Hindlimb muscle (tissue), 1 donor: ENCODE measurements around the gene ANO3. TPM values are rescaled to one million over a fixed set of nuclear protein-coding genes. Genes with fewer than 3 reads are reported as not detected.

Experiments
- DNase-seq: peaks from one replicate; pipeline ENCODE4 v3.0.0-alpha.2; 2013
- polyA plus RNA-seq: library from polyadenylated mRNA; unstranded; fragments of 120-200 nt; gene quantifications from one replicate; pipeline ENCODE4 v1.2.1, GENCODE V29; 2013; ENCODE audit not compliant: insufficient read length

Gene ANO3
- polyA plus RNA-seq, 1 donor, result not detected

DNA sequence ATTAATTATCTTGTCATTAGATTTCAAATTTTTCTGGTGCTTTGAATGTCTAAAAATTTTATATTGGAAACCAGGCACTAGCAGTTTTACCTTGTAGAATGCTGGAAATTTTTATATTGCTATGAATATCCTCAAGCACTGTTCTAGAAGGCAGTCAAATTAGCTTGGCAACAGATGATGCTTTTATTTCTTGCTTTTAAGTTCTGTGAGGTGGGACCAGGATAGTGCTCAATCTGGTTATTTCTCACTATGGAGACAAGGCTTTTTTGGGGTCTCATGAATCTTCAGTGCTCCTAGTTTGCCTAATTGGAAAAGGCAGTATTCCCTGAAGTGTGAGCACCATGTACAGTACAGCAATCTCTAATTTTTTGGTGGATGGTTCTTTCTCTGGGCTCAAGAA lies 27.1 kb downstream of the ANO3 start:
- DNase-seq, result no peak

DNA sequence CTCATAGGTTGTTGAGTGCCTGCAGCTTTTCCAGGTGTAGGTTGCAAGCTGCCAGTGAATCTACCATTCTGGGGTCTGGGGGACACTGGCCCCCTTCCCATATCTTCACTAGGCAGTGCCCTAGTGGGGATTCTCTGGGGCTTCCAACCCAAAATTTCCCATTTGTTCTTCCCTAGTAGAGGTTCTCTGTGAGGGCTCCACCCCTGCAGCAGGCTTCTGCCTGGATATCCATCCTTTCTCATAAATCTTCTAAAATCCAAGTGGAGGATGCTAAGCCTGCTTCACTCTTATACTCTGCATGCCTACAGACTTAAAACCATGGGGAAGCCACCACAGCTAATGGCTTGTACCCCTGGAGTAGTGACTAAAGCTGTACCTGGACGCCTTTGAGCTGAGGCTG lies 33.4 kb downstream of the ANO3 start:
- DNase-seq, result no peak

DNA sequence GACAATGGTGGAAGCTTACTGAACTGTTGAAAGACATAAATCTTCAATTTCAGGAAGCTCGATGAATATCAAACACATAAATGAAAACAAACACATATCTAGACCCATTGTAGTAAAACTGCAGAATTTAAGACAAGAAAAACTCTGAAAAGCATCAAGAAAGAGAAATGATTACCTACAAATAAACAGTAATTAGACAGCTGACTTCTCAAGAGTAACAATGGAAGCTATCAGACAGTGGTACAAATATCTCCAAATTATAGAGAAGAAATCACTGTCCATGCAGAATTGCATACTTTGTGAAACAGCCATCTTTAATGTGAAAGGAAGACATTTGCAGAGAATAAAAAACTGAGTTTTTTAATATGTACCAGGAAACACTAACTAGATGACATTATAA lies 45.7 kb downstream of the ANO3 start:
- no peak for DNase-seq

DNA sequence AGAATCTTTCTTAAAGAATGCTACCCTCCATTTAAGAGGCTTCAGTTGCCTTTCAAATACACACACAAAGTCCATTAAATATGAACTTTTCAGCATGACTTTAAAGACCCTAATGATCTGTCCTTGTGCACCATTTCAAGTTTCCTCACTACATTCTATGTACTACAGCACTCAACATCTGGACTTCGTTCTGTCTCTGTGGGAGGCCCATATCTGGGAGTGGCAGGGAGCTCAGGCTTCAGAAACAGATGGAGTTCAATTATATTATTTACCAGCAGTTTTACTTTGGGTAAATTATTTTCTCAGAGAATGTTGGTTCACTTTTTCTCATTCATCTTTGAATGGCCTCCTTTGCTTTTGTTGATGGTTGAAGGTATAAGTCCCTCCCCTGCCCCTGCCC lies 67.4 kb downstream of the ANO3 start:
- DNase-seq, result no peak

DNA sequence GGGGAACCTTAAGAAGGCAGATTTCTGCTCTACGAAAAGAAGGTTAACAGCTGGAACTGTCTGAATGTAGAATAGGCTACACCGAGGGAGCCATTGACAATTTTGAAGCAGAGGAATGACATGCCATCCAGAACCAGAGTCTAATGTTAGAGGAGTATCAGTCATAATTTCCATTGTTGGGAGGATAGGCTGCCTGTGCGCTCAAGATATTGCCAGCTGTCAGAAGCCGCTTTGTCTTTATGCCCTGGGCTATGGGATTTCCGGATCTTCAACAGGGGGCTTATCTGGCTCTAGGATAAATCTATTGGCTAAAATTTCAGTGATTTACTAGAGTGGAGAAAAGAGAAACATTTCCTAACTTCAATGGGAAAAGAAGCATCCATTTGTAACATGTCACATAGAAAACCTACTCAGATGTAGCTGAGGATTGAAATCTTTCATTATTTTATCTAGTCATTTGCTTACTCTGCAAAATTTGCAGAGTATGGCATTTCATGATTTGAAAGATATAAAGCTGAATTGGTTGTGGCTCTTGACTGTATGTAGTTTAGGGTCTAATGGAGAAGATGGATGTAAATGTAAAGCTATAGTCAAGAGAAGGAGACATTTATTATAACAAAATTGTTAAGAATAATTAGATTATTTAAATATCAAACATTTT lies 78.9 kb downstream of the ANO3 start:
- no peak for DNase-seq

DNA sequence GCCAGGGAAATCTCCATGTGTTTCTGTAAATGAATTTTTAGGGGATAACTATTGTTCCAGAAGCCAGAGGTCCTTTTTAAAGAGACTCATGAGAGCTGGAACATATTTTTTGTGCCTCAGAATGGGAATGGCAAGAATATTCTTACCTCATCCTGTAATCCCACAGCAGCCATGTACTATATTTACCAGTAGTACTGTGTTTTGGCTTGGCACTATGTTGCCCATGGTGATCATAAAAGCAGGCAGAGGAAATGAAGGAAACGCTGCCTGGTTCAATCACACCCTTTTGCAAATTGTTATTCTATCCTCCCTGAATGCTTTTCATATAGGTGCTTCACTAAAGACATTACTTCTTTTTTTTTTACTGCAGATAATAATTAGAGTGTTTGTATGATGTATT lies 81.0 kb downstream of the ANO3 start:
- no peak for DNase-seq

DNA sequence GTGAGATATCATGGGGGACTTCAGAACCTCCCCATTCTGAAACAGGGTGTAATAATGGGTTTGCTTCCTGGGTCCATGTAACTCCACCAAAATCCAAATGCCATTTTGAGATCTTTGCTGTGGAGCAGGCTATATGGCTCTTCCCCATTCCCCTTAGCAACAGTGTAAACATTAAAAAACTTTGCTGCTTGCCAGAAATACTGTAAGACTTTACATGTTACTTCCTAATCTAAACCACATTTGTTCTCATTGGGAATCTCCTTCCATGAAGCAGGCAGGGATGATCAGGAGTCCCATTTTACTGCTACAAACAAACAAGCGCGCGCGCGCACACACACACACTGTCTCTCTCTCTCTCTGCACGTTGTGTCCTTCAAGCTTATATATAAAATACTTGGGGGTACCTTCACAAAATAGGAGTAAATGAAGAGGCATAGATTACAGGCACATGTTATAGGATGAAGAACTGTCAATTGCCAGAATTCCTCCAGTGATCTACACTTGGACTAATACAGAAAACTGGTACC lies 86.5 kb downstream of the ANO3 start:
- peak; percentile 21 for DNase-seq

DNA sequence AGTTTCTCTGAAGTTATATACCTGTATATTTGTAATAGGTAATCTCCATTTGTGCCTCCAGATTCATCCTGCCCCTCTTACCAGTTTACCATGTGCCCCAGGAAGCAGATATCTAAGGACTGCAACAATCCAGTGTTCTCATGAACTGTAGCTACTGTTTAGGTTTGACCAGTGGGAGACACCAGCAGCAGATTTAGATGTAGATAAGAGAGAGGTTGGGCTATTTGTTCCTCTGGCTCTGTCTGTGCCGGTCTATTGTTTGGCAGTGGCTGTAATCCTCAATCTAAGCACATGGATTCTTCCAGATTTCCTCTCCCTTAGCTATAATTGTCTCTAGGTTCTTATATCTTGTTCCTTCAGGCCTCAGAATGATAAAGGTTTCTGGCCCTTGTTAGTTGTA lies 88.4 kb downstream of the ANO3 start:
- DNase-seq, result no peak

DNA sequence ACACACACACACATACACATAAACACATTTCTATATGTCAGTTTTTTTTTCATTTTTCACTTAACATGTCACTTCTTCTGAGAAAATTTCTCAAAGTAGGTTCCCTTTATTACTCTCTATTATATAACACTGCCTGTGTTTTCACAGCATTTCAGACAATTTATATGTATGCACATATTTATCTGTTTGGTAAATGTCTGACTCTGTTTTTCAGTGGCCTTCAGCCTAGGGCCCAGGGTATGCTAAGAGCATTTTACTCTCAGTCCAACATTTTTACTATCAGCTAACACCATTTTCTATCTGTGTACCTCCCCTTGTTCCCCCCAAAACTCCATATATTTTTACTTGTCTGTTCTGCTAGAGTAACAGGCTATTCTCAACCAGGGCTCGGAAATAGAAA lies 92.3 kb downstream of the ANO3 start:
- no peak for DNase-seq

DNA sequence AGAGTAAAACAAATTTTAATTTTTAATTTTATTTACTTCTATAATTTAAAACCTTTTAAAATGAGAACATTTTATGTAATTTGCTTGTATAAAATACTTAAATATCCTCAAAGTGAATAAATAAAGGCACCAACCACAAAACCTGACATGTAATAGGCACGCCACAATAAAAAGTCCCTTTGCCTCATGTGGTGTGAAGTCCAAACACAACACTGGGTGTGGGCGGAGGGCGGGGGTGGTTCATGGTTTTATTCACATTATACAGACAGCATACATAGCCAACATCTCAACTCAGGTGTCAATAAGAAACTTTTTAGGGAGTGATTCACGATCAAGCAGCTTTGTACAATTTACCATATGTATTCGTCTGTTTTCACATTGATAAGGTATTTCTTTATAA lies 107.9 kb downstream of the ANO3 start:
- DNase-seq, result no peak

DNA sequence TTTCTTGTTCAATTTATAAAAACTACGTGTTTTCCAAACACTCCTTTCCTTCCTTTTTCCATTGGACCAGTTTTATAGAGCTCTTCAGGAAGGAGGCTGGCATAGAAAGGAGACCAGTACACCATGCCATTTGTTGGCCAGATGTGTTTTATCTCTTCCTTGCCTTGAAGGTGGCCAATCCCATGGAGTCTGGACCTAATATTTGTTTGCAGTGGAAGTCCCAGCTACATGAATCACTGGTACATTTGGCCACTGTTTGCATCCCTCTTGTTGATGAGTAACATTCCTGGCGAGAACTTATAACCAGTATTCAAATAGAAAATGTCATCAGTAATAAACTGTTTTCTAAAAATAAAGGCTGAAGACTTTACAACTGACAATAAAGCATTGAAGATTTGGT lies 110.2 kb downstream of the ANO3 start:
- no peak for DNase-seq

DNA sequence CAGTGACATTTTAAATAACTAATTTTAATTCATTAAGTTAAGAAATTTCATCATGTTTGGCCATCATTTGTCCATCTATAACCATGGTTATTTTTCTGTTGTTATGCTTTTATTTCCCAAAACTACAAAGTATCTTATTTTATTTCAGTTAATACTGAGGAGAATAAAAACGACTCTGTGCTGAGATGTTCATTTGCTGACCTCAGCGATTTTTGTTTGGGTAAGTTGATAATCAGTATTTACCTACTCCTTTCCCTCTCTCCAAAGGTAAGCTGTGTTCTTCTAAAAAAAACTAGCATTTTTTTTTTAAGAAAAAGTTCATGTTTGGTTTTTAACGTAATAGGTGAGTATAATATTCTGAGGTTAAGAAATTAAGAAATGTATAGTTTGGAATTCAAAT lies 111.7 kb downstream of the ANO3 start:
- no peak for DNase-seq

DNA sequence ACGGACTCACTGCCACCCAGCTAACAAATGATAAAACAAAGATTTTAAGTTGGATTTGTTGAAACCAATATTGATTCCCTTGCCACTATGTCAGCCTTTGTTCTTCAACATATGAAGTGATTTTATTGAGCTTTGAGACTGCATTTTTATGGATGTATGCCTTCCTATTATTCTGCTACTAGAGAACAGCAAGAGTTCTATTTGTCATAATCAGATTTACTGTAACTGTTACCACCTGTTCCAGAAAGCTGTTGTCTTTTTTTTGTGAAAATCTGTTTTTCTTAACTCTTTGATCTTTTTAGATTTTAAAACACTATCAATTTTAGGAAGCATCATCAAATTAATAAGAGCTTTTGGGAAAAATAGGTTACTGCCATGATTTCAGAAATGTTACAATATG lies 125.7 kb downstream of the ANO3 start:
- DNase-seq, result no peak

DNA sequence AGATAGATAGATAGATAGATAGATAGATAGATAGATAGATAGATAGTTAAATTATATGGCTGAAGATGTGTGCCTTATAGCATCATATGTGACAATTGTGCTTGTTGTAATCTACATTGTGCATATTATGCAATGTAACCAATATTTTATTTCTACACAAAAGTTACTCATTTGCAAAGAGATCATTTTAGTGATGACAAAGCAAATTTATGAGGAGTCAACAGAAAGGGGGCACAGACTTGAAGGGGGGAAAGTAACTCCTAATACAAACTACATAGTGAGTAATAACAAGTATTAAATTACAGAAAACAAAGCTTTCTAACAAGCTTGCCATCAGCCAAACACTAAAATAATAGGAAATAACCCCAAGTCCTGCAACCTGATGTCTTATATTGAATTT lies 133.3 kb downstream of the ANO3 start:
- DNase-seq, result no peak

DNA sequence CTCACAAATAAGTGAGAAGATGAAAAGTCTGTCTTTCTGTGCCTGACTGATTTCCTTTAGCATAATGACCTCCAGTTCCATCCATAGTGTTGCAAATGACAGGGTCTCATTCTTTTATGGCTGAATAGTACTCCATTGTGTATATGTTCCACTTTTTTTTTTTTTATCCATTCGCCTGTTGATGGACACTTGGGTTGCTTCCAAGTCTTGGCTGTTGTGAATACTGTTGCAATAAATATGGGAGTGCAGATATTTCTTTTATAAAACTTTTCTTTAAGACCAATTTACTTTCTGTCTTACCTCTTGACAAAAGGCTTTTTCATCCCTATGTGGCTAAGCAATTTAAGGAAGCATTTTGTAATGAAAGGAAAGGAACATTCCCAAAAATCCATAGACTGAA lies 135.6 kb downstream of the ANO3 start:
- DNase-seq, result no peak

DNA sequence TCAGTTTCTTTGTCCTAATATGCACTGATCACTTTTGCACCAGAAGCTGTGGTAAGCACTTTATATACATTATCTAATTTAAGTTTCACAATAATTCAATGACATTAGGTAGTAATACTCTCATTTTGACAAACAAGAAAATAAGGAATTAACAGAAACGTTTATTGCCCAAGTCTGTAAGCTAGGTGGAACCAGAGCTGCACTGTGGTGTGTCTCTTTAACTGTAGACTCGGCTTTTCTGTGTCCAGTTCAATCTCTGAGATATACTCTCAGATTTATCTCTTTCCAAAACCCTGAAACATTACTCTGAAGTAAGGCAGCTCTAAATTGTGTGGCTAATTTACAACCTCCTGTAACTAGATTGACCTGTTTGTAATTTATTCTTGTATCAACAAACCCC lies 139.1 kb downstream of the ANO3 start:
- no peak for DNase-seq

DNA sequence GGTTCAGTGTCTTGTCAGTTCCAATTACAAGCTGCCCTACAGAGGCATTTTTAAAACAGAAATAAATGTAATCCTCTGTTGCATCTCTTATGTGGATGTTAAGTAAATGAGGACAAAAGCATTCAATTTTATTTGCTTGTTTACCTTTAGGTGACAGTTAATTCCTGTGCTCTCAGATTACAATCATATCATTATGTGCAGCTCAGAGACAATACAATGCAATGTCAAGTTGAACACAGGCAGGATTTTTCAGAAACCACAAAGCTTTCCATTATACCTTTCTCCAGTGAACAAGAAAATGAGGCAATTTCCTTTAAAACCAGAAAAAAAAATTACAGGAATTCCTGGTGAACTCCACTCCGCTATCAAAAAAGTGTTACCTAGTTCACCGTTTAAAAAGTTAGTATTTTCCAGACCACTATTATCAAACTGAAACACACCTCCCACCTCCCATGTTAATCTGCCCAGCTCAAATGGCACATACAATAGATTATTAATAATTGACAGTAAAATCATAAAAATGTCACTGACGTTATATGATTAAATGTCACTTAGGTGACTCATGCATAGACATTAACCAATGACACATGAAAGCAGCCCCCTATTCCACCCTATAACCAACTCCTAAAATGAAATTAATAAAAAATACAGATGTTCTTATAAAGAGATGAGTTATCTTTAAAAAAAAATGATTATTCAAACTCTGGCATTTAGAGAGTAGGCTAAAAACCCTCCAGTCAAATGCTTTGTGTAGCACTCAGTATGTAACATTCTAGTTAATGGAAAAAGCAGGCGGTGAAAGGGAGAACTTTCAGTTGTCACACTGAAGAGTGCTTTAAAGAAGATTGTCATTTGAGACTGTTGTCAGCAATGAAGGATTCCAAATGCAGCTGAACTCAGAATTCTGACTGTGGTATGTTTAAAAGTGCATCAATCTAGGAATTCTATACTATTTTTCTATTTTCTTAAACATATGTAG lies 141.6 kb downstream of the ANO3 start:
- DNase-seq, result no peak

DNA sequence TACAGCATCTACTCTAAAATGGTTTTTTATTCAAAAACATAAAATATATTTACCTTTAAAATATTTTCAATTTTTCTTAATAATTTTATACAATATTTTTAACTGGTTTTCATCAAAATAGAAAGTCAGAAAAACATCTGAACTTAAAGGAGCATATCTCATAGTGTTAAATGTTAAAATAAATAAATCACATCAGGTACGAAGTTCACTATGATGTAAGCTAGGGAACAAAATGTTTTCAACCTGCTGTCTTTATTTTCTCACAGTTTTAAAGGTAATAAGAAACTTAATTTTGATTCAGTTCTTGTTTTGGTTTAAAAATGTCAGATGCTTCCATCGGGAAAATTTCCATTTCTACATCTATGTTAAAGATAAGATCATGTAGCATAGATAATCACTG lies 142.5 kb downstream of the ANO3 start:
- DNase-seq, result no peak

DNA sequence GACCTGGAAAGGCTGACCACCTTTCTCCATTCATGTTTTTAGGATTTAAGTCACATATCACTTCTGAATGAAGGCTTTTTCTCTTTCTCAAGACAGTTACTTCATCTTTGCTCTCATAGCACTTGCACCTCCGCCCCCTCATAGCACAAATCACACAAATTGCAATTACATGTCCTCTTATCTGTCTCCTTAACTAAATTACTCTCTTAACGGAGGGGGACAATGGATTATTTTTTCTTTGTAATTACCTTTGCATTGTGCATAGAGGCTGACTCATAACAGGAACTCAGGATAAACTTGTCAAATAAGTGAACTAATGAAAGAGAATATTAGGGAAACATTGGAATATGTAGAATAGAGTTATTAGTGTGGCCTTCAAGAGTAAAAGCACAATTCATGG lies 145.5 kb downstream of the ANO3 start:
- DNase-seq, result no peak

DNA sequence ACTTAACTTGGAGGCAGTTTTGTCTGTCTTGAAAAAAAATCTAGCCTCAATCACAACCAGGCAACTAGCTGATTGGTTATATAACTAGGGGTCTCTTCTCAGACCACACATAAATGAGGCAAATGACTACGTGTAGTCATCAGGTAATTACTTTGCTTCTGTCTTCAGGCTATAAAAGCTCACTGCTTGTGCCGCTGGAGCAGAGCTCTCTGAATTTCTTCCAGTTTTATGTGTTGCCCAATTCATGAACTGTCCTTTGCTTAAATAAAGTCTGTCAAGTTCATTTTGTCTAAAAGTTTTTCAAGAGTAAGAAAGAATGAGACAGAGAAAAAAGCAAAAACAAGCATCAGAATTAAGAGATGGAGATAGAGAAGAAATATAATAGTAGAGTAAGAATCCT lies 146.8 kb downstream of the ANO3 start:
- peak; percentile 4 for DNase-seq

DNA sequence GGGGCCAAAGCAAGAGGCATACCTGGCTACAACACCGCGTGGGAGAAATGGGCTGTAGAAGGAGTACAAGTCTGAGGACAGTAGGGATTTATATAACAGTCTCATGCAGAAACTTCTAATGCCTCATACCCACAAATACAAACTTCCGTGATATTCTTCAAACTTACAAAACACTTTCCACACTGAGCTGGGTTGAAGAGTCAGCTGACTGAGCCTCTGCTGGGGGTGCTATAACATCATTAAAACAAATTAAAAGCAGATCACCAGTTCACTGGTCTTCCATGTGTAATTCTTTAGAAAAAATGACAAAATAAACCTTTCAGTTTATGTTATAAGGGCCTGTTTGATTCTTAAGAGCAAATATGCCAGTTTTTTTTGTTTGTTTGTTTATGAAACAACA lies 148.1 kb downstream of the ANO3 start:
- DNase-seq, result no peak

DNA sequence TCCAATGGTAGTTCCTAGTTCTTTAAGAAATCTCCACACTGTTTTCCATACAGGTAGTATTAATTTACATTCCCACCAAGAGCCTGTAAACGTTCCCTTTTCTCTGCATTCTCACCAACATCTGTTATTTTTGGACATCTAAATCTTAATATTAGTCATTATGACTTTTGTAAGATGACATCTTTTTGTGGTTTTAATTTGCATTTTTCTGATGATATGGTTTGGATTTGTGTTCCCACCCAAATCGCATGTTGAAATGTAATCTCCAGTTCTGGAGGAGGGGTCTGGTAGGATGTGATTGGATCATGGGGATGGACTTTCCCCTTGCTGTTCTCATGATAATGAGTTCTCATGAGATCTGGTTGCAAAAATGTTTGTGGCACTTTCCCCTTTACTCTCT lies 151.2 kb downstream of the ANO3 start:
- no peak for DNase-seq

DNA sequence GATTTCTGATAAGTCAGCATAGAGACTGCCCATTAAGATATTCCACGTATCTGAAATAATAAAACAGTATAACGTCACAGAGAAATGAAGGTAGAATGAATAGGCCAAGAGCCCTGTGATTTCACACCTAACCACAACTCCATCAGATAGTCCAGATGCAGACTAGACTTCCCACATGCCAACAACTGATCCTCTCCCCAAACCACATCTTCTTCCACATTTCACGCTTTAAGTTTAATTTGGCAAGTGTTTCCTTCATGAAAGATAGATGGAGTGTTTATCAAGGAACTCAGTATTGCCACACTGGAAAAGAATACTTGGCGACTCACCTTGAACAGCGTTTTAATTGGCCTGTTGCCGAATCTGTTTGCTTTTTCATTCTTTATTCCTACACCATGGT lies 158.6 kb downstream of the ANO3 start:
- no peak for DNase-seq

DNA sequence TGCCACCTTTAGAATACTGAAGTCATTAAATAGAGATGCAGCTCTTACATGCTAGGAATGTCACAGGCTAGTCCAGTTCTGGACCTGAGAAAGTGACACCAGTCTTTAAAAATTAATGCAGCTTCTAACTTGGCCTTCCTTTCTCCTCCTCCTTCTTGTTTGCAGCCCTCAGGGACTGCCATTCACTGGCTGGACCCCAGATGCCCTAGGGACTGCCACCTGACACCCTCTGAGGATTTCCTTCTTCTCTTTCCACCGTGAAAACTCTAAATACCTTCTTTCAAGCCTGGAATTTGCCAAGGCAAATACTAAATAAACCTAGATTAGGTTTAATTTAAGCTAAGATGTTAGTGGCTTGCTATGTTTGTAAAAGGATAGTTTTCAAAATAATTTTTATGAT lies 161.7 kb downstream of the ANO3 start:
- DNase-seq, result no peak
